K562 (cell line): ENCODE measurements around the gene ARL4D. TPM values are rescaled to one million over a fixed set of nuclear protein-coding genes. Genes with fewer than 3 reads are reported as not detected.
A peak's percentile ranks its signal among the peaks of the same experiment; 100 is the strongest.

Source experiments
- C11orf30 ChIP-seq: fragments of 450-650 bp; IDR thresholded peaks from 2 replicates; pipeline ENCODE4 v1.6.1; 2016; ENCODE audit warnings: low read depth, mild to moderate bottlenecking
- CREB3 ChIP-seq: fragments of 450-650 bp; conservative IDR thresholded peaks from 2 replicates; pipeline ENCODE4 v1.6.1; 2016; ENCODE audit warnings: missing genetic modification characterization, low read depth, mild to moderate bottlenecking, missing compliant biosample characterization, moderate library complexity
- E2F5 ChIP-seq: sonication (generic); formaldehyde crosslinking; IDR thresholded peaks from 2 replicates; pipeline ENCODE4 v1.8.0; 2022; ENCODE audit warnings: mild to moderate bottlenecking, missing genetic modification reagents
- ETV1 ChIP-seq: fragments of 450-650 bp; conservative IDR thresholded peaks from 2 replicates; pipeline ENCODE4 v1.6.1; 2016; ENCODE audit warnings: missing genetic modification characterization, control low read depth, low read depth, missing compliant biosample characterization
- HDGF ChIP-seq: fragments of 450-650 bp; IDR thresholded peaks from 2 replicates; pipeline ENCODE4 v1.6.1; 2016
- KLF1 ChIP-seq: fragments of 450-650 bp; IDR thresholded peaks from 2 replicates; pipeline ENCODE4 v1.6.1; 2016; ENCODE audit warnings: missing genetic modification characterization, missing compliant biosample characterization
- POLR2A ChIP-seq: fragments of 450-650 bp; conservative IDR thresholded peaks from 2 replicates; pipeline ENCODE4 v1.6.1; 2016
- POLR2G ChIP-seq: fragments of 200-400 bp; formaldehyde crosslinking; IDR thresholded peaks from 2 replicates; pipeline ENCODE4 v1.6.1; 2017; ENCODE audit warnings: low read depth, mild to moderate bottlenecking, antibody characterized with exemption, low read length, moderate library complexity
- RAD21 ChIP-seq, 2 experiments: fragments of 250-450 bp in 1 of 2; fragments of 450-650 bp in 1 of 2; sonication (Bioruptor Pico) in 1 of 2; formaldehyde crosslinking in 1 of 2; IDR thresholded peaks in 1 of 2; conservative IDR thresholded peaks in 1 of 2; 2 replicates each; pipeline versions ENCODE4 v1.4.0 to v1.8.0; 2020 to 2022; ENCODE audit warnings: mild to moderate bottlenecking in 2 of 2, moderate library complexity in 1 of 2
- RBM22 ChIP-seq: fragments of 200-400 bp; formaldehyde crosslinking; IDR thresholded peaks from 2 replicates; pipeline ENCODE4 v1.6.1; 2018; ENCODE audit warnings: low read length, low read depth; ENCODE audit not compliant: poor library complexity, severe bottlenecking
- SIN3A ChIP-seq, 2 experiments: fragments of 150-350 bp in 1 of 2; IDR thresholded peaks; 2 replicates each; pipeline ENCODE4 v1.6.1; 2011 to 2016; ENCODE audit warnings: borderline replicate concordance in 2 of 2, low read depth in 2 of 2, low read length in 2 of 2, mild to moderate bottlenecking in 2 of 2, moderate library complexity in 2 of 2; ENCODE audit not compliant: control insufficient read depth in 1 of 2
- TBP ChIP-seq: optimal IDR thresholded peaks from 2 replicates; pipeline ENCODE3; 2011; ENCODE audit warnings: low read depth, low read length, improper control_type of control experiment
- TEAD1 ChIP-seq, 2 experiments: fragments of 450-650 bp in 1 of 2; sonication (generic) in 1 of 2; formaldehyde crosslinking; IDR thresholded peaks; 2 replicates each; pipeline versions ENCODE4 v1.4.0 to v1.8.0; 2020 to 2022; ENCODE audit warnings: mild to moderate bottlenecking in 2 of 2, missing genetic modification reagents in 1 of 2
- THRA ChIP-seq: fragments of 450-650 bp; IDR thresholded peaks from 2 replicates; pipeline ENCODE4 v1.6.1; 2017; ENCODE audit warnings: mild to moderate bottlenecking, moderate library complexity
- ZBTB12 ChIP-seq: fragments of 250-450 bp; sonication (Bioruptor Pico); IDR thresholded peaks from 2 replicates; pipeline ENCODE4 v1.4.0; 2020
- ZNF146 ChIP-seq: IDR thresholded peaks from one replicate; pipeline ENCODE4 v1.6.1; 2018; ENCODE audit warnings: missing compliant biosample characterization; ENCODE audit not compliant: unreplicated experiment
- ZNF253 ChIP-seq: fragments of 250-450 bp; sonication (Bioruptor Pico); conservative IDR thresholded peaks from 2 replicates; pipeline ENCODE4 v1.6.1; 2021; ENCODE audit warnings: mild to moderate bottlenecking
- ZNF280B ChIP-seq: fragments of 250-450 bp; sonication (Bioruptor Pico); IDR thresholded peaks from 2 replicates; pipeline ENCODE4 v1.5.1; 2021; ENCODE audit warnings: mild to moderate bottlenecking
- ZNF436 ChIP-seq: fragments of 250-450, 450-650 bp; sonication (Bioruptor Pico); formaldehyde crosslinking; IDR thresholded peaks from 2 replicates; pipeline ENCODE4 v1.7.0; 2020; ENCODE audit warnings: mild to moderate bottlenecking
- ZNF586 ChIP-seq: fragments of 450-650 bp; formaldehyde crosslinking; conservative IDR thresholded peaks from 2 replicates; pipeline ENCODE4 v1.4.0; 2020; ENCODE audit warnings: mild to moderate bottlenecking, moderate library complexity
- ZNF668 ChIP-seq: fragments of 250-450 bp; sonication (Bioruptor Pico); IDR thresholded peaks from 2 replicates; pipeline ENCODE4 v1.8.0; 2022; ENCODE audit warnings: mild to moderate bottlenecking, inconsistent platforms
- ZNF740 ChIP-seq, 3 experiments: fragments of 200-800 bp in 1 of 3; sonication (Bioruptor generic) in 1 of 3; sonication (generic) in 1 of 3; formaldehyde crosslinking in 1 of 3; IDR thresholded peaks; 2 replicates each; pipeline versions ENCODE4 v1.6.1 to v1.8.0; 2016 to 2022; ENCODE audit warnings: mild to moderate bottlenecking in 2 of 3, missing compliant biosample characterization in 2 of 3, missing genetic modification characterization in 2 of 3, missing genetic modification reagents in 1 of 3
- polyA plus RNA-seq, 8 experiments: library from polyadenylated mRNA; depleted of rRNA in 4 of 8; stranded (reverse) in 5 of 8; unstranded in 3 of 8; fragments of >200 nt; fragmentation: Nextera tagmentation in 2 of 8; fragmentation: Illumina TruSeq in 1 of 8; extraction: Ambion mirVana in 2 of 8; extraction: Trizol in 1 of 8; gene quantifications; 2 replicates each; pipeline versions ENCODE4 v1.2.1 to v1.2.3, GENCODE V29; 2011 to 2014; ENCODE audit warnings: inconsistent platforms in 1 of 8, missing spikeins in 1 of 8
- total RNA-seq, 7 experiments: library from RNA; depleted of rRNA in 6 of 7; stranded (reverse); fragments of >200 nt in 6 of 7; fragmentation: Illumina TruSeq in 2 of 7; extraction: Trizol in 2 of 7; gene quantifications; 2 replicates each; pipeline versions ENCODE4 v1.2.1 to v1.2.3, GENCODE V29; 2011 to 2021; ENCODE audit warnings: low replicate concordance in 1 of 7

ARL4D gene
- total and polyA plus RNA-seq, 9 of the 15 experiments (the other 6 are each of a cell fraction or from before 2014, with no cell fraction given), result 0.07 to 0.53 (median 0.28) TPM; not detected in 1

- TF ChIP-seq ZBTB12 (CRISPR knock-in tag) (no peak), ZNF668 (CRISPR knock-in tag) (no peak), ZNF253 (CRISPR knock-in tag) (no peak), ZNF280B (CRISPR knock-in tag) (no peak), C11orf30 (no peak), ZNF436 (CRISPR knock-in tag) (no peak), POLR2A (no peak), RAD21 (CRISPR knock-in tag; conservative IDR thresholded peaks at IDR 0.05 in 1 of 2, IDR thresholded peaks at IDR 0.05 in 1 of 2) (no peak), POLR2G (no peak), KLF1 (no peak), SIN3A (IDR thresholded peaks at IDR 0.05; ENCODE audit: borderline replicate concordance in 2 of 2, control insufficient read depth in 1 of 2, low read depth in 2 of 2, low read length in 2 of 2) (no peak), HDGF (no peak), TBP (no peak), ZNF740 (CRISPR knock-in tag; IDR thresholded peaks at IDR 0.05) (no peak), ZNF740 (tag; IDR thresholded peaks at IDR 0.05) (no peak), THRA (no peak), ZNF586 (CRISPR knock-in tag) (no peak), ZNF146 (CRISPR knock-in tag) (no peak), ETV1 (peak; percentile 84), TEAD1 (CRISPR knock-in tag; IDR thresholded peaks at IDR 0.05) (peak in 1 of 2 experiments; percentile 65; a peak in 1 of 4 replicates), E2F5 (CRISPR knock-in tag) (no peak), CREB3 (tag) (no peak), RBM22 (no peak)
Measured at GRCh38 chr17:43403846-43404245, 5.1 kb downstream of the ARL4D start (continued).
